ENCODE results near the gene TPX2.

GRCh38 chr20:31758991-31759390 lies 19.9 kb downstream of the TPX2 start:
- TF ChIP-seq CTCF (IDR thresholded peaks at IDR 0.05) (no peak), POLR2A (IDR thresholded peaks at IDR 0.05; ENCODE audit: low read length) (no peak), EP300 (IDR thresholded peaks at IDR 0.05) (no peak), BCL3 (IDR thresholded peaks at IDR 0.05) (no peak), TP53 (CRISPR knock-in tag; IDR thresholded peaks at IDR 0.05) (no peak), CHD2 (IDR thresholded peaks at IDR 0.05; ENCODE audit: low read length, partially characterized antibody) (no peak), MAFK (IDR thresholded peaks at IDR 0.05; ENCODE audit: partially characterized antibody) (no peak), RFX5 (IDR thresholded peaks at IDR 0.05) (no peak), JUN (IDR thresholded peaks at IDR 0.05) (no peak), FOSB (CRISPR knock-in tag; IDR thresholded peaks at IDR 0.05) (no peak), SMC3 (IDR thresholded peaks at IDR 0.05) (no peak), NR3C1 (IDR thresholded peaks at IDR 0.05) (no peak)
- TF ChIP-seq, protein P1, sequence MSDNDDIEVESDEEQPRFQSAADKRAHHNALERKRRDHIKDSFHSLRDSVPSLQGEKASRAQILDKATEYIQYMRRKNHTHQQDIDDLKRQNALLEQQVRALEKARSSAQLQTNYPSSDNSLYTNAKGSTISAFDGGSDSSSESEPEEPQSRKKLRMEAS (IDR thresholded peaks at IDR 0.05), result no peak
